Right ventricle myocardium superior (tissue), 1 donor: ENCODE results near the gene GALNS. TPM values are rescaled to one million over a fixed set of nuclear protein-coding genes. Genes with fewer than 3 reads are reported as not detected.

Experiments used
- ATAC-seq: fragments of 200-7000 bp; cut with Tn5 transposase; one replicate; pipeline ENCODE4 v1.9.1; 2020; ENCODE audit warnings: mild to moderate bottlenecking; ENCODE audit not compliant: poor library complexity
- DNase-seq: peaks from one replicate; pipeline ENCODE4 v3.0.0-alpha.2; 2020
- intact Hi-C: fragments of 100-400 bp; cut with DNase I; formaldehyde crosslinking; loops from one replicate; pipeline ENCODE4 v1.11.2; 2022
- total RNA-seq: library from RNA; stranded (reverse); fragmentation: NEBNext Ultra II Directional; extraction: Animal tissue kit (Norgen Biotek cat#: 25700); gene quantifications from one replicate; pipeline ENCODE4 v1.2.1, GENCODE V29; 2021
- donor health status: DM: no; HTN: yes; CAD: no; lungs with severe emphysema.

The GALNS gene
- total RNA-seq, 1 donor from 2014 or later: 15.9 TPM

- DNase-seq (no peak), ATAC-seq (no peak)
- intact Hi-C loops: no loop called here
These were observed 8.2 kb downstream of the GALNS start for GRCh38 chr16:88848557-88848956.

DNA sequence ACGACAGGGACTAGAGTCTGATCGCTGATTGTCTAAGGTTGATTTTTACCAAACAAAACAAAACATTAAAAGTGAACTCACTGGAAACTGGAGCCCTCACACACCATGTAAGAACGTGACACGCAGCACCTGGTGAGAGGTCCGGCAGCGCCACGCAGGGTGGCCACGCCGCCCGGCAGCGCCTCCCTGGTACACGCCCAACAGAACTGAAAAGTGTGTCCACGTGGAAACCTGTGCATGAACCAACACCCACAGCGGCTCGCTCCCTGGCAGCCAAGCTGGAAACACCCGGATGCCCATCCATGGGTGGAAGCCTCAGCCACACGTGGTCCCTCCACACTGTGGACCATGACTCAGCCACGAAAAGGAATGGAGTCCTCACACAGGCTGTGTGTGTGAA is 9.1 kb downstream of the GALNS start:
- DNase-seq (no peak), ATAC-seq (no peak)
- intact Hi-C loops: no loop called here

- DNase-seq: no peak
- intact Hi-C loops: no loop called here
These were observed 10.7 kb downstream of the GALNS start for GRCh38 chr16:88846088-88846487.

DNA sequence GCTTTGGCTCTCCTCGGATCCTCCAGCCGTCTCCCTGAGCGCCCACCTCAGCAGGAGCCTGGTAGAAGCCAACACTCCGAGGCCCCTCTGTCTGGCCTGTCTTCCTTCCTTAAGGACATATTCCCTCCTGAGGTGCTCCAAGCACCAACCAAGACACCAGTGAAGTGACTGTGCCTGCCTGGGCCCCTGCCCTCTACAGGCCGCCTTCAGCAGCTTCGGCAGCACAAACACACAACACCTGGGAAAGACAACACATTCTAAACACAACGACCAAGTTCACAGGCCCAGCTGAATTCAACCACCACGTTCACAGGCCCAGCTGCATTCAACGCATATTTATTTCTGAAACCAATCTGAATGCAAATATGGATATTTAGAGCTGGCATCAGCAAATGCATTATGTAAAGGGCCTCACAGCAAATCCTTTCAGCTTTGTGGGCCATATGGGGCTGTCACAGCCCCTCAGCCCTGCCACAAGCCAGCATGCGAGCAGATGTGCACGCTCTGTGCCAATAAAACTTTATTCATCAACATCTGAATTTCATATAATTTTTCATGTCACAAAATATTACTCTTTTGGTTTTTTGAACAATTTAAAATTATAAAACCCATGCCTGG is 12.2 kb downstream of the GALNS start:
- no peak for ATAC-seq
- no peak for DNase-seq
- intact Hi-C loops: no loop called here

More at GRCh38 chr16:88846088-88846487, 10.7 kb downstream of the GALNS start:
- no peak for ATAC-seq

- intact Hi-C loops: no loop called here
- ATAC-seq: peak; percentile 19
- DNase-seq: no peak
These were observed 13.5 kb downstream of the GALNS start for GRCh38 chr16:88843256-88843655.

- intact Hi-C loops: no loop called here
- DNase-seq: no peak
- no peak for ATAC-seq
These were observed 13.9 kb downstream of the GALNS start for GRCh38 chr16:88842806-88843205.

- intact Hi-C loops: no loop called here
- ATAC-seq (no peak), DNase-seq (no peak)
These were observed 14.4 kb downstream of the GALNS start for GRCh38 chr16:88842308-88842756.

- DNase-seq (no peak), ATAC-seq (no peak)
- intact Hi-C loops: no loop called here
These were observed 15.0 kb downstream of the GALNS start for GRCh38 chr16:88841521-88842307.

GRCh38 chr16:88840600-88841215 is 16.0 kb downstream of the GALNS start:
- intact Hi-C loops: no loop called here
- ATAC-seq (no peak), DNase-seq (no peak)

GRCh38 chr16:88839745-88840599 is 16.8 kb downstream of the GALNS start:
- ATAC-seq (no peak), DNase-seq (no peak)
- intact Hi-C loops: no loop called here

GRCh38 chr16:88839026-88839529 is 17.7 kb downstream of the GALNS start:
- DNase-seq (no peak), ATAC-seq (no peak)
- intact Hi-C loops: no loop called here

GRCh38 chr16:88838566-88838965 is 18.2 kb downstream of the GALNS start:
- DNase-seq: no peak
- intact Hi-C loops: no loop called here
- ATAC-seq: no peak

- DNase-seq (no peak), ATAC-seq (no peak)
- intact Hi-C loops: no loop called here
These were observed 18.9 kb downstream of the GALNS start for GRCh38 chr16:88837806-88838205.

- intact Hi-C loops: no loop called here
- DNase-seq (no peak), ATAC-seq (no peak)
These were observed 20.0 kb downstream of the GALNS start for GRCh38 chr16:88836791-88837190.

- ATAC-seq (no peak), DNase-seq (no peak)
- intact Hi-C loops: no loop called here
These were observed 20.9 kb downstream of the GALNS start for GRCh38 chr16:88835818-88836217.

DNA sequence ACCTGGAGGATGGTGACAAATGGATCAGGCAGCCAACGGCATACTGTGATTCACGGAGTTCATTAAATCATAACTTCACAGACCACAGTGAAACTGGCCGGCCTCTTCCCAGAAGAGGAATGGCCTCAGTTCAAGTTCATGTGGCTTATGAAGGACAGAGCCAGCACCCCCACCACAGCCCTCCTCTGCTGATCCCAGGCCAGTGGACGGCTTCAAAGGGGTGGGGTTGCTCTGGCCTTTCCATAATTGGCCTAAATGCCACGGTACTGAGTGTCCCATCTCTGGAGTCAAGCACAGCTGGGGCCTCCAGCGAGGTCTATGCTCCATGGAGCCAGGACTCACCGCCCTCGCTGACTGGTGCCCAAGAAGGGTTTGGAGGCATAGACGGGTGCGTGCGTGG is 21.4 kb downstream of the GALNS start:
- peak; percentile 54 for DNase-seq
- no peak for ATAC-seq
- intact Hi-C loops: no loop called here

DNA sequence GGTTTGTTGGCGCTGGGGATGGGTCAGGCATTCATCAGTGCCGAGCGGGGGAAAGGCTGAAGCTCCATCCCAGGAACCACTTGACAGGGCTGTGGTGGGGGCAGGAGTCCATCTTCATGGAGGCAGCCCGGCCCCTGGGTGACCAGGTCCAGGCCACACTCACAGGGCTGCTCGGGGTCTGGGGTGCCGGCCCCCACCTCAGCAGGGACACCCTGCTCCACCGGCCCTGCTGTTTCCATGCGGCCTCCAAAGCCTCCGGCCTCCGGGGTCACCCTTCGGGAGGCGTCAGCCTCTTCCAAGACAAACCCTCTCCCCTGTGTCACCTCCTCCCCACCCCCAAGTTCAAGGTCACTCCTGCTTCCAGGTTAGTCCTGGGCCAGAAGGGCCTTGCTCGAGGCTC is 22.1 kb downstream of the GALNS start:
- intact Hi-C loops: no loop called here
- DNase-seq: no peak
- ATAC-seq: no peak

DNA sequence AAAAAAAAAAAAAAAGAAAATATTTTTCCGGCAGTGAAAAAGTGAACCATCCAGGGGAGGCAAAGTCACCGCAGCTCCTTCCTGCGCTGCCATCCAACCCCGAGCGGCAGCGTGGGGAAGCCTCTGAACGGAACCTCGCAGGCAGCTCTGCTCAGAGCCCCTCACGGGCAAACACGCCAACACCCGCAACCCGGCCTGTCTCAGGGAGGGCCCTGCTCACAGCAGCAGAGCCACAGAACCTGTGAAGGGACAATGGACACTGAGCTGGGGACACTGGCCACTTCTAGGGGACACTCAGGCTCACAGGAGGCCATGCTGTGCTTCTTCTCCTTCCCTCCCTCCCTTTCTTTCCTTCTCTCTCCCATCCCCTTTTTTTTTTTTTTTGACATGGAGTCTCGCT is 23.7 kb downstream of the GALNS start:
- DNase-seq: no peak
- ATAC-seq: no peak
- intact Hi-C loops: no loop called here

GRCh38 chr16:88831838-88832237 is 24.9 kb downstream of the GALNS start:
- intact Hi-C loops: no loop called here
- ATAC-seq: no peak

More at GRCh38 chr16:88831838-88832237, 24.9 kb downstream of the GALNS start:
- no peak for DNase-seq
